ENCODE results near the gene GSG1L2.

The GSG1L2 gene

DNA sequence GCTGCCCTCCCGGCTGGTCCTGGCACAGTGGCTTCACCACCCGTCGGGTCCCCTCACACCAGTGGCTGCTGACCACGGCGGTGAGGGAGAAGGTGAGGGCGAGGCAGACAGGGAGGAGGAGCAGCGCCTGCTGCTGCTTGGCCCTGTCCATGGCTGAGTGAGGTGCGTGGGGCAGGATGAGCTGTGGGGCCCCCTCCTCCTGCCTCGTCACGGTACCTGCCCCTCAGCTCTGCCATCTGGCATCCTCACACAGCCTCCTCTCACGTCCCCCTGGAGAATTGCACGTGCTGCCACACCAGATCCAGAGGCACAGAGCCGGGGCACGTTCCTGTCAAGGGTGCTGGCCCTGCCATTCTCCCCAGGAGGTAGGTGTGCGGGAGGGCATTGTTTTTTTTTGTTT lies at the start of gene GSG1L2:
Gene GSG1L2, minus strand, starts transcription at position 159 of the 400 bp plus-strand sequence. Its CDS starts 8 bp downstream, at position 151.
- CTCF ChIA-PET = no interaction called here

DNA sequence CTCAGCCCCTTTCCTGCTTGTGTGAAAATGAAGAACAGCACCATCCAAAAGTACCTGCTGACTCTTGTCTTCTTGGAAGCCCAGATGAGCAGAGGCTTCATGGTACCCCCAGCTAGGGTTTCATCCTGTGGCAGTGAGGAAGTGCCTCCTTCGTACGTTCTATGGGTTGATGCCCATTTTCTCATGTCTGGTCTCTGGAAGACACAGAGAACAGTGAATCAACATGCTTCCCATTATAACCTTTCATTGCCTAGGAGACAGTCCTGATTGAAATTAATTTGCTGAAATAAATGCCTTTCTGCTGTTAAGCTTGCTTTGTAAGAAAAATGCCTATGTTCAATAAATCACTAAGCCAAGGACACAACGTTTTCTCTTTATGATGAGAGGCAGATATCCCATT lies 46.7 kb upstream of the GSG1L2 start:
- CTCF ChIA-PET = interaction anchor here (0.7 kb wide), 1 partner anchor 22 kb away, joined by 3 read pairs; no protein-coding TSS in a partner anchor
- DNase-seq = no peak

More for the DNA sequence above, at the start of gene GSG1L2:
- DNase-seq = no peak
- Mint-ChIP-seq H3K4me1 (no peaks in the 10 kb centered on the region), H3K4me3 (no peak within 1 kb of the TSS), H3K27ac (no peak within 1 kb of the TSS), H3K9me3 (peaks cover 9% of the 10 kb centered on the region), H3K27me3 (no peaks in the 10 kb centered on the region), H3K36me3 (no peaks in the 10 kb centered on the region)

DNA sequence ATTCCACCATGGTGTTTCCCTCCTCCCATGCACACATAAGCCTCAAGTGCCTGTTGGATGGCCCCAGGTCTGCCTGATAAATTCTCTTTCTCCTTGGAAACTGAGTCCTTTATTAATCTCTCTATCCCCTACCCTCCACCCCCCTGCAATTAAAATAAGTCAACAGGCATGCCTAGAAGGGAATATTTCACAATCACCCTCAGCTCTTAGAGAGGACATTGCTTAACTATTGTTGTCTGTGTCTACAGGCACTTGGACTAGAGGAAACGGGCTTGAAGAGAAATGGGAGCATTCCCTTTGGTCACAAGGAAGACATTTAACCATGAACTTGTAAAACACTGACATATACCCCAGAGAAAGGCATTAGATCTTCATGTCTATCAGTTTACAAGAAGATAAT lies 43.7 kb upstream of the GSG1L2 start:
- Mint-ChIP-seq H3K27ac (no peak overlapping the region), H3K4me1 (no peaks in the 10 kb centered on the region), H3K36me3 (no peaks in the 10 kb centered on the region), H3K4me3 (no peak overlapping the region), H3K27me3 (no peaks in the 10 kb centered on the region), H3K9me3 (peaks cover 8% of the 10 kb centered on the region)
- CTCF ChIA-PET = no interaction called here
- DNase-seq = no peak

More for the DNA sequence above, 46.7 kb upstream of the GSG1L2 start:
- H3K27ac Mint-ChIP-seq = no peak overlapping the region
- H3K9me3 Mint-ChIP-seq = peaks cover 3% of the 10 kb centered on the region
- H3K36me3 Mint-ChIP-seq = no peaks in the 10 kb centered on the region
- H3K4me3 Mint-ChIP-seq = no peak overlapping the region
- H3K4me1 Mint-ChIP-seq = no peaks in the 10 kb centered on the region
- no peaks in the 10 kb centered on the region for H3K27me3 Mint-ChIP-seq

DNA sequence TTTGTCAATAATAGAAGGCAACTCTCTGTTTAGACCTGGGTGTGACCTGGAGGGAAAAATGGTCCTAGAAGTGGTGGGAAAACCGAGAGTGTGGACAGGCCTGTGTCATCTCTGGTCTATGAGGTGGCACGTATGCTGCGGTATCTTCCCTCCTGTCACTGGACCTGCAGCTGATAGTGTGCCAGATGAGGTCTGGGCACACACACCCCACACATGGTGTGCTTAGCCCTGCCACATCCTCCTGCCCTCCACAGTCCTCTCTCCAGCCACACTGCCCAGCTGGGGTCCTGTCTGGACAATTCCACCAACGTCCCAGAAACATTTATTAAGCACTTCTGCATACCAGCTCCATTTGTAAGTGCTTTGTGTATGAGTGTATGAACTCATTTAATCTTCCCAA lies 41.1 kb upstream of the GSG1L2 start:
- H3K4me3 Mint-ChIP-seq = no peak overlapping the region
- H3K36me3 Mint-ChIP-seq = no peaks in the 10 kb centered on the region
- peaks cover 10% of the 10 kb centered on the region for H3K9me3 Mint-ChIP-seq
- no peak for DNase-seq
- H3K4me1 Mint-ChIP-seq = no peaks in the 10 kb centered on the region
- CTCF ChIA-PET = no interaction called here
- no peak overlapping the region for H3K27ac Mint-ChIP-seq
- H3K27me3 Mint-ChIP-seq = no peaks in the 10 kb centered on the region

DNA sequence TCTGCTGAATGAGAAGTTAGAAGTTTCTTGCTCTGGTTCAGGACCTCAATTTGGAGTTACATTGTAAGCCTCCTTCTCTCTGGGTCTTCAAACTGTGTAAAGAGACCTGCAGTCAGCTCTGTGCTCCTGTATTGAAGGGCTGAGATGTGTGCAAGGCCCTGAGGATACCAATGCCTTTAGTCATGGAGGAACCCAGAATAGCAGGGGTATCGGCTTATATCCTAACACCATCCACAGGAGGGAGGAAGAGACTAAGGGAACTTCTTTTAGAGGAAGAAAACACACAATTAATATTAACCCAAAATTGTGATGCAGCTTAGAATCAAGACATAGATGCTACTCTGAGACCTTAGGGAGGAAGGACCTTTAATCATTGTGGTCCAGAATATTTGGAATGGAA lies 40.3 kb upstream of the GSG1L2 start:
- Mint-ChIP-seq H3K27ac (no peak overlapping the region), H3K4me3 (no peak overlapping the region), H3K9me3 (peaks cover 10% of the 10 kb centered on the region), H3K4me1 (no peaks in the 10 kb centered on the region), H3K27me3 (no peaks in the 10 kb centered on the region), H3K36me3 (no peaks in the 10 kb centered on the region)
- no peak for DNase-seq
- CTCF ChIA-PET = no interaction called here

DNA sequence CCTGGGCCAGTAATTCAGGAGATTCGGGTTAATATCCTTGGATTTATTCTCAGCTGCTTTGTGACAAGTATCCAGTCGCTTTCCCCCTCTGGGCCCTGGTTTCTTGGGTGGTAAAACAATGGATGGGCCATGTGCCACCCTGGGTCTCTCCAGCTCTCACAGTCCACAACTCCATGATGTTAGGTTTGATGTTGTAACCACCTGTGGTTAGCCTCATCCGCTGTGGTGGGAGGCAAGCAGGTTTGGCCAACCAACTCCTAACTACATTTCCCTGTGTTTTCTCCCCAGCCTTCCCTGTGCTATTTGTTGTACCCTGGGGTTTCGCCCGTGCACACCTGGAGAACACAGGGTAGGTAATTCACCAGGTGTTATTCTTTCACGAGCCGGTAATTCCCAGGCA lies 39.0 kb upstream of the GSG1L2 start:
- H3K9me3 Mint-ChIP-seq = peaks cover 12% of the 10 kb centered on the region
- H3K27ac Mint-ChIP-seq = no peak overlapping the region
- H3K36me3 Mint-ChIP-seq = no peaks in the 10 kb centered on the region
- no peak overlapping the region for H3K4me3 Mint-ChIP-seq
- CTCF ChIA-PET = no interaction called here
- no peaks in the 10 kb centered on the region for H3K27me3 Mint-ChIP-seq
- no peaks in the 10 kb centered on the region for H3K4me1 Mint-ChIP-seq
- DNase-seq = no peak

DNA sequence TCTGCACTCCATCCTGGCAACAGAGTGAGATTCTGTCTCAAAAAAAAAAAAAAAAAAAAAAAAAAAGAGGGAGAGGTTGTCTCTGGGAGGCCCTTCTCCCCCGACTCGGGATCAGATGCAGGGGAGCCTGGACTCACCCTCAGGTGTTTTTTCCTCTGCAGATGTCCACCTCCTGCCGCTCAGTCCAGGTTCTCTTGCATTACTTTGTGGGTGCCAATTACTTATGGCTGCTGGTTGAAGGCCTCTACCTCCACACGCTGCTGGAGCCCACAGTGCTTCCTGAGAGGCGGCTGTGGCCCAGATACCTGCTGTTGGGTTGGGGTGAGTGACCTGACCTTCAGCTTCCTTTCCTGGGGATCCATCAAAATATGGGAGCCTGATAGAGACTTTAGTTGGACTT lies 37.9 kb upstream of the GSG1L2 start:
- DNase-seq = no peak
- peaks cover 9% of the 10 kb centered on the region for H3K9me3 Mint-ChIP-seq
- no peaks in the 10 kb centered on the region for H3K36me3 Mint-ChIP-seq
- CTCF ChIA-PET = no interaction called here
- no peak overlapping the region for H3K27ac Mint-ChIP-seq
- no peaks in the 10 kb centered on the region for H3K4me1 Mint-ChIP-seq
- H3K4me3 Mint-ChIP-seq = no peak overlapping the region
- no peaks in the 10 kb centered on the region for H3K27me3 Mint-ChIP-seq

DNA sequence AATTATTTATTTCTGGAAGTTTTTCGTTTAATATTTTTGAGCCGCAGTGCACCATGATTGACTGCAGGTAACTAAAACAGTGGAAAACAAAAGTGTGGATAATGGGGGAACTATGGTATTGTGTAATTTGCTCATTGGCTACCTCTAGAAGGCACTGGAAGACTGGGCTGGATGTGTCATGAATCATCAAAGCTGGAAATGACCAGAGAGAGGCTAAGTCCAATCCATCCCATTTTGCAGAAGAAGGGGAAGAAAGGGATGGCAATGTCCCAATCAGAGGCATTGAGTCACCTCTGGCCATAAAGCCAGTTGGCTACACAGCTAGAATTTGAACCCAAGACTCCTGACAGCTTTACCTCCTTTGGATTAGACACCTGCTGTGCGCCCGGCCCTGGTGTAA lies 33.2 kb upstream of the GSG1L2 start:
- CTCF ChIA-PET = no interaction called here
- H3K4me1 Mint-ChIP-seq = no peaks in the 10 kb centered on the region
- no peaks in the 10 kb centered on the region for H3K27me3 Mint-ChIP-seq
- H3K4me3 Mint-ChIP-seq = no peak overlapping the region
- no peak overlapping the region for H3K27ac Mint-ChIP-seq
- H3K9me3 Mint-ChIP-seq = peaks cover 4% of the 10 kb centered on the region
- DNase-seq = no peak
- H3K36me3 Mint-ChIP-seq = no peaks in the 10 kb centered on the region

DNA sequence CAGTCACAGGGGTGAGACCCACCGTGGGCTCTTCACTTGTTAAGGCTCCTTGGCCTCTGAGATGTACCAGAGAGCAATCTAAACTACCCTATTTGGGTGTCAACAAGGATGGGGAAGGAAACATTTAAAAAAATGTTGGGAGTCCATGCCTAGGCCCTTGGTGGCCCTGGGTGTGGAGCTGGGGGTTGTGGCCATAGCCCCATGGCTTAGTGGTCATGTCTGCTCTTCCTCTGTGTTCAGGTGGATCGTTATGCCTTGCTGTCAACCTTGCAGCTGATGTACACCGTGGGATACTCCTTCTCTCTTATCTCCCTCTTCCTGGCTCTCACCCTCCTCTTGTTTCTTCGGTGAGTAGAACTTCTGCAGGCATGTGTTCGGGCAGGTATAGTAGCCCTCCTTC lies 32.4 kb upstream of the GSG1L2 start:
- no peak overlapping the region for H3K4me3 Mint-ChIP-seq
- no peaks in the 10 kb centered on the region for H3K36me3 Mint-ChIP-seq
- H3K27me3 Mint-ChIP-seq = no peaks in the 10 kb centered on the region
- no peaks in the 10 kb centered on the region for H3K4me1 Mint-ChIP-seq
- no peak overlapping the region for H3K27ac Mint-ChIP-seq
- CTCF ChIA-PET = no interaction called here
- DNase-seq = no peak
- peaks cover 4% of the 10 kb centered on the region for H3K9me3 Mint-ChIP-seq

DNA sequence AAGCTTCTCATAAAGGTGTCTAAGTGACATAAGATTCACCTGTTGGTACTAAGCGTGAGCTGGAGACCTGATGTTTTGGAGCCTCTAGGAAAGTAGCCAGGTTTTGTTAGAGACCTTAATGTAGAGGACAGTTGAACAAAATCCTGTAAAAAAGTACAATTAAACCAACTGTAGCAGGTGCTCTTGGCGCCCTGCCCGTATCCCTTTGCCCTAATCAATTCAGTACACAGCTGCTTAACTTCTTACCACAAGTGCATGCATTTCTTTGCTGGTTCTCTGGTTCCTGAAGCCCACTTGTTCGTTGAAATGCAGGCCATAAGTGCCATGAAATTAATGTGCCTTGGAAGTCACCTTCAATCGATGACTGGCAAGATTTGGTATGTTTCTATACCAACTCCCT lies 28.3 kb upstream of the GSG1L2 start:
- Mint-ChIP-seq H3K36me3 (no peaks in the 10 kb centered on the region), H3K27me3 (no peaks in the 10 kb centered on the region), H3K4me3 (no peak overlapping the region), H3K4me1 (no peaks in the 10 kb centered on the region), H3K9me3 (no peaks in the 10 kb centered on the region), H3K27ac (no peak overlapping the region)
- no peak for DNase-seq
- CTCF ChIA-PET = no interaction called here

DNA sequence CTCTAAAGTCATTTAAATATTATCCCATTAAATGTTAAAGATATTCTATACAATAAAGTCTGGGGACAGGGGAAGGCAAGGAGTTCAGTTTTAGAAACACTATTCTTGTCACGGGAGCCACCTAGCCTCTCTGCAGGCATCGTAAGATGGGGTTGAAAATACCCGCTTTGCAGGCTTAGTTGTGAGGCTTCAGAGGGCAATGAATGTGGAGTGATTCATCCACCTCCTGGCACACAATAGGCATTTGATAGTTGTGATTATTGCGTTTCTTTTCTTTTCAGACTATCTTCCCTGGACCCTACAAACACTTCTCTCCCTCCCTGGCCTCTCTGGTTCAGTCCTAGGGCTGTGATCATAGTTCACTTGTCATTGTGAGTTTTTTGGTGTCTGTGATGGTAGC lies 23.4 kb upstream of the GSG1L2 start:
- no peaks in the 10 kb centered on the region for H3K9me3 Mint-ChIP-seq
- H3K27ac Mint-ChIP-seq = no peak overlapping the region
- no peaks in the 10 kb centered on the region for H3K36me3 Mint-ChIP-seq
- H3K27me3 Mint-ChIP-seq = no peaks in the 10 kb centered on the region
- no peak overlapping the region for H3K4me3 Mint-ChIP-seq
- DNase-seq = no peak
- H3K4me1 Mint-ChIP-seq = no peaks in the 10 kb centered on the region
- CTCF ChIA-PET = no interaction called here

DNA sequence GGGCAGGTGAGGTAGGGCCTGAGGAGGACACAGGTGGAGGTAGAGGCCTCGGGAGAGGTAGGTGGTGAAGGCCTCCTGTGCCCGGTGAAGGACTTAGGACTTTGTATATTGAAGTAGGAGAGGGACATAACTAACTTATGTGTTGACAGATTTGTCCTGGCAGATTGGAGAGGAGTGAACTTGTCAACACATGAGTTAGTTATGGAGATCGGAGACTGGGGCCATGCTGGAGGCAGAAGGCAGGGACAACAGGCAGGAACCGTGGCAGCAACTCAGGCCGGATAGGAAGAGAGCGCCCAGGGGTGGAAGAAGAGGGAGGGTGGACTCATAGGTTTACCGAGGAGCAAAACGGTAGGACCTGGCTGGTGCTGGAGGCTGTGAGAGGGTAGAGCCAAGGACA lies 22.3 kb upstream of the GSG1L2 start:
- H3K4me1 Mint-ChIP-seq = no peaks in the 10 kb centered on the region
- CTCF ChIA-PET = no interaction called here

DNA sequence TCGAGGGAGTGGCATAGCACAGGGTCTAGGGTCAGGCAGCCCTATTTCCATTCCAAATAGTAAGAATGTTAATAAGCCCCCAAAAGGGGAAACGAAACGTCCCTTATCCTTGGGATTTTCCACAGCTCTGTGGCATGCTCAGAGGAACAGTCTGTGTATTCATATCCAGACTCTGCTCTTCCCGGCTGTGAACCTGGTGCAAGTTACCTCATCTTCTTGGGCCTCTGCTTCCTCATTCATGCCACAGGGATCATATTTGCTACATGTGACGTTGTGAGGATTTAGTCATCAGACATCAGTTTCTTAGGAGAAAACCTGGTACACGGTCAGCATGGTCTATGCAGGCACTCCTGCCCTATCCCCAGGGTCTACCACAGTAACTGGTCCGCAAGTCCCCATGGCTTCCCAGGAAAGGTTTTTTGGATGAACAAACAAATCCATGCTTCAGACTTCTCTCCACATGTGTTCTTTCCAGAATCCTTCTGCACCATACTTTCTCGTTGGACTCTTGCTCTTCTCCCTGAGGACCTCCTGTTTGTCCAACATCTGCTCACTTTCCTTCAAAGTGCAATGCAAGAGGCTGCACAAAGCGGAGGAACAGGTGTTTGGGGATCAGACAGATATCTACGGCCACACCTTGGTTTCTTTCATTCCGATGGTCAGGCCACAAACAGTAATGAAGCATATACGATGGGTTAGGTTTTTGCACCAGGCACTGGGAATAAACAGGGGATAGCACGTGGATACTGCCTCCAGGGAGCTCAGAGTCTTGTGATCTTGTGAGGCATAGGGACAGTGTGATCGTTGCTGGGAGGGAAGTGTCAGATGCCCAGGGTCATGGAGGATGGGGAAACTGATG lies 21.5 kb upstream of the GSG1L2 start:
- no peak overlapping the region for H3K27ac Mint-ChIP-seq
- DNase-seq = no peak
- H3K4me3 Mint-ChIP-seq = no peak overlapping the region
- CTCF ChIA-PET = no interaction called here
- H3K4me1 Mint-ChIP-seq = no peaks in the 10 kb centered on the region
- no peaks in the 10 kb centered on the region for H3K9me3 Mint-ChIP-seq
- H3K27me3 Mint-ChIP-seq = no peaks in the 10 kb centered on the region
- no peaks in the 10 kb centered on the region for H3K36me3 Mint-ChIP-seq

More for the DNA sequence above, 22.3 kb upstream of the GSG1L2 start:
- Mint-ChIP-seq H3K36me3 (no peaks in the 10 kb centered on the region), H3K4me3 (no peak overlapping the region), H3K27ac (no peak overlapping the region), H3K27me3 (no peaks in the 10 kb centered on the region), H3K9me3 (no peaks in the 10 kb centered on the region)
- no peak for DNase-seq

DNA sequence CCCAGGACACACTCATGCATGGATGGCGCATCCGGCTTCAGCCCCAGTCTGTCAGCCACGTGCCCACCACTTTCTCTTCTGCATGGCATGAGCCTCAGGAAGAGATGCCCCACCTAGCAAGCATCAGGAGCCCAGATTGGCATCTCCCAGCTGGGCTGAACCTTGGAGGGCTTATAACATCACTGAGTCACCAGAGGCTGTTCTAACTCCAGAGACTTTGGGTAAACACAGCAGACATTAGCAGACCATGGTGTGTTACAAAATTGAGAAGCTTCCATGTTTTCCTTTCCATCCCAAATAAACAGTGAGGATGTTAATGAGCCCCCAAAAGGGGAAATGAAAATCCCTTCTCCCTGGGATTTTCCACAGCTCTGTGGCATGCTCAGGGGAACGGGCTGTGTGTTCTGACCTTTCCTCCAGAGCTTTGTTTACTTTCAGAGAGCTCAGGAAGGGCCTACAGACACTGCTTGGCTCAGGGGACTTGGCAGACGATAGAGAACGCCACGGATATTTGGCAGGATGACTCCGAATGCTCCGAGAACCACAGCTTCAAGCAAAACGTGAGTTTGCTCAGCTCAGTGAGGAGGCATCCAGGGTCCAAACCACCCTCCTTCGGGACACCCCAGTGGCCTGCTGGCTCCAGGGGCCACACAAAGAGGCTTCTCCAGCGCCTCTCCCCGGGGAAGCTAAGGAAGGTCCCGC lies 20.3 kb upstream of the GSG1L2 start:
- no peak for DNase-seq
- CTCF ChIA-PET = no interaction called here
- Mint-ChIP-seq H3K36me3 (no peaks in the 10 kb centered on the region), H3K27ac (no peak overlapping the region), H3K9me3 (peaks cover 2% of the 10 kb centered on the region), H3K4me3 (no peak overlapping the region), H3K27me3 (no peaks in the 10 kb centered on the region), H3K4me1 (no peaks in the 10 kb centered on the region)

DNA sequence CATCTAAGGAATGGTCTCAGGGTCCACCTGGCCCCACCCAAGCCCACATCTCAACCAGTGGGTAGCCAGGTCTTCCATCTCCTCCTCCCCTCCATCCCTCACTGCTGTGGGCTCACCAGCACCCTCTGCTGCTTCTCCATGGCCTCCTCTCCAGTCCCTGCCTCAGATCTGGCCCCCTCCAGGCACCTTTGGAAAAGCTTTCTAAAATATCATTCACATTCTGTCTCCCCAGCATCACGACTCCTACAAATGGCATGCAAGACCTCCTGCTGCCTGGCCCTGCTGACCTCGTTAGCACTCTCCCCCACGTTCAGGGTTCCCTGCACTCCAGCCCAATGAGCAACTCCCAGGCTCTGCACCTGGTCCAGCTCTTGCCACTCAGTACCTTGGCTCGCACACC lies 17.6 kb upstream of the GSG1L2 start:
- Mint-ChIP-seq H3K27ac (no peak overlapping the region), H3K36me3 (no peaks in the 10 kb centered on the region), H3K27me3 (no peaks in the 10 kb centered on the region), H3K4me1 (no peaks in the 10 kb centered on the region), H3K4me3 (no peak overlapping the region), H3K9me3 (peaks cover 2% of the 10 kb centered on the region)
- DNase-seq = no peak
- CTCF ChIA-PET = no interaction called here
